K562 (cell line): Measurements from ENCODE around the gene DIP2C.

ENCODE experiments used
- GABPA ChIP-seq: fragments of 200-800 bp; sonication (Bioruptor generic); conservative IDR thresholded peaks from 2 replicates; pipeline ENCODE4 v1.6.1; 2016; ENCODE audit warnings: low read depth, missing genetic modification characterization, missing compliant biosample characterization
- MXI1 ChIP-seq: IDR thresholded peaks from 2 replicates; pipeline ENCODE4 v1.6.1; 2011; ENCODE audit warnings: low read depth, mild to moderate bottlenecking, improper control_type of control experiment, low read length
- NFRKB ChIP-seq: fragments of 450-650 bp; IDR thresholded peaks from 2 replicates; pipeline ENCODE4 v1.6.1; 2016; ENCODE audit warnings: low read depth
- POLR2A ChIP-seq: fragments of 450-650 bp; conservative IDR thresholded peaks from 2 replicates; pipeline ENCODE4 v1.6.1; 2016
- YY1 ChIP-seq, 3 experiments: IDR thresholded peaks; 2 replicates each; pipeline ENCODE4 v1.6.1; 2011; ENCODE audit warnings: low read length in 2 of 3, mild to moderate bottlenecking in 2 of 3, moderate library complexity in 2 of 3, borderline replicate concordance in 1 of 3, control low read depth in 1 of 3, low read depth in 1 of 3; ENCODE audit not compliant: insufficient read depth in 3 of 3, insufficient replicate concordance in 2 of 3, control insufficient read depth in 1 of 3, insufficient read length in 1 of 3; ENCODE audit errors: extremely low read depth in 1 of 3
- TF ChIP-seq, protein P1 (sequence below): sonication (generic); formaldehyde crosslinking; IDR thresholded peaks from 2 replicates; pipeline ENCODE4 v1.8.0; 2022; ENCODE audit warnings: mild to moderate bottlenecking, missing genetic modification reagents
- TF ChIP-seq, protein P2 (sequence below), 2 experiments: fragments of 450-650 bp in 1 of 2; sonication (generic) in 1 of 2; formaldehyde crosslinking; conservative IDR thresholded peaks; 2 replicates each; pipeline versions ENCODE4 v1.4.0 to v1.8.1; 2020 to 2022; ENCODE audit warnings: mild to moderate bottlenecking in 1 of 2, missing genetic modification reagents in 1 of 2

DNA sequence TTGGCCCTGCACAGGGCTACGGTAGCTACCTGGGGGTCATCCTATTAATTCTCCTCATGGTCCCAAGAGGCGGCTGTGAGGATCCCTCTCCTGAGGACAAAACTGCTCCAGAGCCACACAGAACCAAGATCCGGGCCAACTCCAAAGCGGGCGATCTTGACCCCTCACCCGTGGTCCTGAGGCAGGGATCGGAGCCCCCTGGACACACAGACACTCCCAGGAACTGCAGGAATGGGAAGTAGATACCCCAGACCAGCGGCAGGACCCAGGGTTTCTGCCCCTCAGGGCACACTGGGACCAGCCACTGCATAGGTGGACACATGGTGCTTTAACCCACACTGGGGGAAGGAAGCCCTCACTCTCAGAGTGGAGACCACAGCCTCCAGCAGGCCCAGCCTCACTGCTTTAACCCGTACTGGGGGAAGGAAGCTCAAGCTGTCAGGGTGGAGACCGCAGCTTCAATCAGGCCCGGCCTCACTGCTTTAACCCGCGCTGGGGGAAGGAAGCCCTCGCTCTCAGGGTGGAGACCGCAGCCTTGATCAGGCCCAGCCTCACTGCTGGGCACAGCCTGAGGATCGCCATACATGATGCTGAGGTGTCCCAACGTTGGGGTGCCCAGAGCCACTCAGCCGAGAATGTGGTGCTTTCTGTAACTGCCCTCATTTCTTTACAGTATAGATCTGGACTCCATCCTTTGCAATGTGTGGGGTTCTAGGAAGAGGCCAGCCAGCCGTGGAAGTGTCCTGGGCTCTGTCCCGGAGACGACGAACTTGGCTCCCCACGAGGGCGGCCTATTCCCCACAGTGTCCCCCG, 60.1 kb downstream of the DIP2C start:
- TF ChIP-seq POLR2A (no peak), NFRKB (no peak), GABPA (tag) (no peak), YY1 (IDR thresholded peaks at IDR 0.05; ENCODE audit: borderline replicate concordance in 1 of 3, control insufficient read depth in 1 of 3, extremely low read depth in 1 of 3, insufficient read depth in 3 of 3, insufficient read length in 1 of 3, insufficient replicate concordance in 2 of 3, low read depth in 1 of 3, low read length in 2 of 3) (no peak), MXI1 (no peak)
- TF ChIP-seq, protein P1, sequence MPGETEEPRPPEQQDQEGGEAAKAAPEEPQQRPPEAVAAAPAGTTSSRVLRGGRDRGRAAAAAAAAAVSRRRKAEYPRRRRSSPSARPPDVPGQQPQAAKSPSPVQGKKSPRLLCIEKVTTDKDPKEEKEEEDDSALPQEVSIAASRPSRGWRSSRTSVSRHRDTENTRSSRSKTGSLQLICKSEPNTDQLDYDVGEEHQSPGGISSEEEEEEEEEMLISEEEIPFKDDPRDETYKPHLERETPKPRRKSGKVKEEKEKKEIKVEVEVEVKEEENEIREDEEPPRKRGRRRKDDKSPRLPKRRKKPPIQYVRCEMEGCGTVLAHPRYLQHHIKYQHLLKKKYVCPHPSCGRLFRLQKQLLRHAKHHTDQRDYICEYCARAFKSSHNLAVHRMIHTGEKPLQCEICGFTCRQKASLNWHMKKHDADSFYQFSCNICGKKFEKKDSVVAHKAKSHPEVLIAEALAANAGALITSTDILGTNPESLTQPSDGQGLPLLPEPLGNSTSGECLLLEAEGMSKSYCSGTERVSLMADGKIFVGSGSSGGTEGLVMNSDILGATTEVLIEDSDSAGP (CRISPR knock-in tag) = no peak
- TF ChIP-seq, protein P2, sequence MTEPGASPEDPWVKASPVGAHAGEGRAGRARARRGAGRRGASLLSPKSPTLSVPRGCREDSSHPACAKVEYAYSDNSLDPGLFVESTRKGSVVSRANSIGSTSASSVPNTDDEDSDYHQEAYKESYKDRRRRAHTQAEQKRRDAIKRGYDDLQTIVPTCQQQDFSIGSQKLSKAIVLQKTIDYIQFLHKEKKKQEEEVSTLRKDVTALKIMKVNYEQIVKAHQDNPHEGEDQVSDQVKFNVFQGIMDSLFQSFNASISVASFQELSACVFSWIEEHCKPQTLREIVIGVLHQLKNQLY (CRISPR knock-in tag; conservative IDR thresholded peaks at IDR 0.05) = no peak
